Epidermal melanocyte (primary cell): ENCODE data around the gene LGALS1.

ENCODE experiments used
- DNase-seq: peaks from one replicate; pipeline ENCODE4 v3.0.0; 2011; ENCODE audit warnings: low spot score; ENCODE audit not compliant: insufficient read length

The LGALS1 gene

GRCh38 chr22:37661160-37661924, 14.1 kb upstream of the LGALS1 start:
- no peak for DNase-seq

DNA sequence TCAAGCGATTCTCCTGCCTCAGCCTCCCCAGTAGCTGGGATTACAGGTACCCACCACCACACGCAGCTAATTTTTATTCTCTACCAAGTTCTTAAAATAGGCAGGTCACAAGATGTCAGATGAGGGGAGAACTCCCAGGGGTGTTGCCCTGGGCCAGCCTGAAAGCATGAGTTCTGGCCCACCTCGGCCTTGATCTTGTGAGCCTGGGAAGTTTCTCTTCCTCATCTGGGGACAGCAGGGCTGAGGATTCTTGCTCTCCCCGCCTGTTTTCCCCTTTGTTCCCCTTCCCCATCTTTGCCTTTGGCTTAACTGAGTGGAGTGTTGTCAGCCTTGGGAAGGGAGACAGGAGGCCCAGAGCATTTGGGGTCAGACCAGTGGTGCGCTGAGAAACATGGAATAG, 13.4 kb upstream of the LGALS1 start:
- no peak for DNase-seq

- no peak for DNase-seq
Observed at GRCh38 chr22:37663521-37664140, 11.8 kb upstream of the LGALS1 start.

- DNase-seq: peak; percentile 75
Observed at GRCh38 chr22:37664249-37665101, 11.0 kb upstream of the LGALS1 start.

GRCh38 chr22:37665487-37665886, 9.9 kb upstream of the LGALS1 start:
- DNase-seq: no peak

DNA sequence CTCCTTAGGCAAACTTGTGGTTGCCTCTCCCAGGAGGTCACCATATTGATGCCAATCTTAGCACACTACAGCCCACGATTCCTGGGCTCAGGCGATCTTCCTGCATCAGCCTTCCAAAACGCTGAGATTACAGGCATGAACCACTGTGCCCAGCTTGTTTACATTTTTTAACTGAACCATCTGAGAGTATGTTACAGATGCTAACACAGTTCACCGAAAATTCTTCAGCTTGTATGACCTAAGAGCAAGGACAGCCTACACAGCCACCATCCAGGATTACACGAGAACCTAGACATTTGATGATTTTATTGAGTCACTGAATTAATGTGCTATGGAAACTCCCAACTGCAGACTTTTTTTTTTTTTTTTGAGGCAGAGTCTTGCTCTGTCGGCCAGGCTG, 5.8 kb upstream of the LGALS1 start:
- no peak for DNase-seq

DNA sequence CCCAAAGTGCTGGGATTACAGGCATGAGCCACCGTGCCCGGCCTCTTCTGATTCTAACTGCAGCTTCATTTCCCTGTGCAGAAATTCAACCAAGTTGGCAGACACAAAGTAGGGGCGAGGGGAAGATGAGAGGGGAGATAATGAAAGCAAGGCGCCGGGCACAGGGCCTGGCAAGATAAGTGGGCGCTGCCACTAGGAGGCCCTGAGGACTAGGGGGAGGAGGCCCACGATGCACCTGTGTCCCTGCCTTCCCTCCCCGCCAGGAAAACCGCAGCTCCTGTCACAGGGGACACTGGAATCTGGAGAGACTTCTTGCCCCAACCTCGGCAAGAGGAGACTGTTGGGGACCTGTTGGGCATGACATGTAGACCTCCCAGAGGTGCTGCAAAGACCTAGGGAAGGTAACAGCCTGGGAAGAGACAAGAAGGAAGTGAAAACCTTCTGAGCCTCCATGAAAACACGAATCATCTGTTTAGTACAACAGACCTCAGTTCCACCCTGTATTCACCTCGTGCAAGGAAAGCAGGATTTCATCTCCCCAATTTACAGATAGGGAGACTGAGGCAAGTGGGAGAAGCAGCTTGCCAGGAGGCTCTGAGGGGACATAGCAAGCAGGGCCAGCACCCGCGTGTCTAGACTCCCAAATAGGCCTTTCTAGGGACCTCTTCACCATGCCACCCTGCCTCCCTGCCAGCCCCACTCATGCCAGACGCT, 3.1 kb upstream of the LGALS1 start:
- no peak for DNase-seq

DNA sequence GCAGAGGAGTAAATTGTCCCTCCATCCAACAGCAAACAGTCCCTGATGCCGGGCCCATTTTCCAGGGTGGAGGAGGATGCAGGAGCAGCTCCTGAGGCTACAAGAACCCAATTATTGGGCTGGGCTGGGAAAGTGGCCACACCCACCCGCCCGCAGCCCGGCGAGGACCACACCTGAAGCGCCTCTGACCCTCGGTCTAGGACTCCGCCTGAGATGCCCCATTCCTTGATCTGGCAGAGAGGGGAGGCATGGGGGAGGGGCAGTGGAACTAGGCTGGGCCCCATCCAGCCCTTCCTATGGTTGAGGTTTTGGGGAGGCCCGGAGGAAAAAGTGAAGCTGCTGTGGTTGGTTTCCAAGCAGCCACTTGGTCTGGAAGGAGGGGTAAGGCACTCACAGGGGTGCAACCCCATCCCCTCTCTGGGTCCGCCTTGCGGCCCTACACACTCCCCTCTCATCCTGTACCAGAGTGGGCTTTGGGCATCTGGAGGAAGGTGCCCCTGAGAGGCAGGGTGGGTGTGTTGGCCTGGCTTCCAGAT, 2.4 kb upstream of the LGALS1 start:
- DNase-seq: no peak

DNA sequence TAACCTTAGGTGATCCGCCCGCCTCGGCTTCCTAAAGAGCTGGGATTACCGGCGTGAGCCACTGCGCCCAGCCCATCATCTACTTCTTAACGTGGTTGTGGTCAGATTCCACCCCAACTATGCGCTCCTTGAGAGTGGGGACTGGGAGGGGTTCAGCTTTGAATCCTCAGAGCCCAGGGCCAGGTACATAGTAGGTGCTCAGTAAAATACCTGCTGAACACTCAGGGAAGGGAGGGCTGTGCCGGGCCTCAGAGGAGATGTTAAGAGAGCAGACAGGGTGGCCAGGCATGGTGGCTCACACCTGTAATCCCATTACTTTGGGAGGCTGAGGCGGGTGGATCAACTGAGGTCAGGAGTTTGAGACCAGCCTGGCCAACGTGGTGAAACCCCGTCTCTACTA, 1.2 kb upstream of the LGALS1 start:
- DNase-seq: no peak

GRCh38 chr22:37675930-37676735, 697 bp downstream of the LGALS1 start:
- no peak for DNase-seq

DNA sequence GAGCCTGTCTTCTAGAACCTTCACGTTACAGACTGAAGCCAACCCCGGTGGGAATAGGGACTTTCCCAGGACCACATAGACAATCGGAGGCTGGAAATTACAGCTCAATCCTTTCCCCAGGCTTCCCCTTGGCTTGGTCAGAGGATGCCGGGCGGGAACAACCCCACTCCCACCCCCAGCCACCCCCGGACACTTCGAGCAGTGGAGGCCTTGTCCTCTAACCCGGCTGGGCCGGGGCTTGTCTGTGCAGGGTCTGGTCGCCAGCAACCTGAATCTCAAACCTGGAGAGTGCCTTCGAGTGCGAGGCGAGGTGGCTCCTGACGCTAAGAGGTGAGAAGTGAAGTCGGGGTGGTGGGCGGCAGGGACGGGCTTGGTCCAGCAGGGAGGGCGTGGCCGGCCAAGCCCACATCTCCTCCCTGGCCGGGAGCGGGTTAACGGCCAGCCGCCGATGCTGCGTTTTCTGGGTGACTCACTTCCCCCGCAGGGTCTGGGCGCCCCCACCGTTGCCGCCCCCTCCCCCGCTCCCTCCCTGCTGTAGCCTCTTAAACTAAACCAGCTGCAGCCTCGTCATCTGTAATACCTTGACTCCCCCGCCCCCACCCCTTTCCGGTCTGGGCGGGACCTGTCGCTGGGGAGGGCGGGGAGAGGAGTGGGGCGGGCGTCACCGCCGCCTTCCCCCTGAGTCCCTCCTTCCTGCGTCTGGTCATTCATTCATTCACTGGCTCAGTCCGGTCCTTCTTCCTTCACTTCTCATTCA, 1.5 kb downstream of the LGALS1 start:
- DNase-seq: no peak

- no peak for DNase-seq
Observed at GRCh38 chr22:37677493-37677974, 2.1 kb downstream of the LGALS1 start.

DNA sequence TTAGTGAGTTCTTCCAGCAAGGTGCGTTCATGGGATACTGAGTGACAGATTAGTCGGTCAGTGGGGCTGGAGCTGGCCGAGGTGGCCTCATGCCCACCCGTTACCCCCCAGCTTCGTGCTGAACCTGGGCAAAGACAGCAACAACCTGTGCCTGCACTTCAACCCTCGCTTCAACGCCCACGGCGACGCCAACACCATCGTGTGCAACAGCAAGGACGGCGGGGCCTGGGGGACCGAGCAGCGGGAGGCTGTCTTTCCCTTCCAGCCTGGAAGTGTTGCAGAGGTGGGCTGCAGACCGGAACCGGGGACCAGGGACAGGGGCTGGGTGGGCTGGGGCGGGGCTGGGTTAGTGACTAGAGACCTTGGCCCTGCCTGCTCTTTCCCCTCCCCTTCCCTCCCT, 2.9 kb downstream of the LGALS1 start:
- no peak for DNase-seq

DNA sequence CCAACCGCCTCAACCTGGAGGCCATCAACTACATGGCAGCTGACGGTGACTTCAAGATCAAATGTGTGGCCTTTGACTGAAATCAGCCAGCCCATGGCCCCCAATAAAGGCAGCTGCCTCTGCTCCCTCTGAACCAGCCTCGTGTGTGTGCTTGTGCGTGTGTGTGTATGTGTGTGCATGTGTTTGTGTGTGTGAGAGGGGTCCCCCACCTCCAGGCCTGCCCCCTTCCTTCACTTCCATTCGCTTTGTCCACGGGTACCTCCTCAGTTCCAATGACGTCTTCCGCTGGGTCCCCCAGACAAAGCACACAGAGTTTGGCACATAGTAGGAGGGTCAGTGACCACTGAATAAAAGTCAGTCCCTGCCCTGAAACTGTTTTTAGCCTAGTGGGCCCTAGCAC, 4.2 kb downstream of the LGALS1 start:
- DNase-seq: no peak

DNA sequence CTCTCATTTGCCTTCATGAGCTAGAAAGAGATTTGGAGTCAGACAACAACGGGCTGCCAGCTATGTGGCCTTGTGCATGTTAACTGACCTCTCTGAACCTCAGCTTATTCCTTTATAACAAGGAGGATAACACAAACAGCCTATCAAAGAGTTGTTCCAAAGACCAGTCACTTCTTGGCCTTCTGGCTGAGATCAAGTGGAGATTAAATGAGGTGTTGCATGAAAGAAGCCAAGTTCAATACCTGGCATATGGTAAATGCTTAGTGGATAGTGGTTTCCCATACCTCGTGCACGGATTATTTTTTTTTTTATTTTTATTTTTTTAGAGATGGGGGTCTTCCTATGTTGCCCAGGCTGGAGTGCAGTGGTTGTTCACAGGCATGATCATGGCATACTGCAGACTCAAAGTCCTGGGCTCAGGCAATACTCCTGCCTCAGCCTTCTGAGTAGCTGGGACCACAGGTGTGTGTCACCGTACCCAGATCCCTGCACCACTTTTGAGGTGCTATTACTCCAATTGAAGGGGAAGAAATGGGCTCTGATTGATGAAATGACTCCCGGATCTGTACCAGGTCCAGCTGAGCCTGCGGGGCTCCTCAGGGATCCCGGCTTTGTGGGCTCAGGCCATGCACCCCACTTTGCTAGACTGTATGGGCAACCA, 4.9 kb downstream of the LGALS1 start:
- no peak for DNase-seq

DNA sequence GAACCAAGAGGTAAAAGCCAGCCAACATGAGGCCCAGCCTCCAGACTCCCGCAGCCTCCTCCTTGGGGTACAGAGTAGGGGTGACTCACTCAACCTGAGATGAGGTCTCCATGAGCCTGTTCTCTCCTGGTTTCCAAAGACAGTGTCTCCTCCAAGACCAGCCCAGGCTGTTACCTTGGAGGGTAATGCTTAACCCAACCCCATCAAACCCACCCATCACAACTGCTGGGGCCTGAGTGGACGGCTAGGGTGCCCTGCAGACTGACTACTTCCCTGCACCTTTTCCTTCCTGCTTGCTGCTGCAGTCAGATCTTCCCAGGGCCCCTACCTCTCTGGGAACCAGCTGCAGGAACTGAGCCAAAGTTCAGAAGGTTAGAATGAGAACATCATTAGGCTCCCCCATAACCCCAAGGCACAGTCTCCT, 5.6 kb downstream of the LGALS1 start:
- DNase-seq: no peak

GRCh38 chr22:37681556-37682049, 6.2 kb downstream of the LGALS1 start:
- no peak for DNase-seq

DNA sequence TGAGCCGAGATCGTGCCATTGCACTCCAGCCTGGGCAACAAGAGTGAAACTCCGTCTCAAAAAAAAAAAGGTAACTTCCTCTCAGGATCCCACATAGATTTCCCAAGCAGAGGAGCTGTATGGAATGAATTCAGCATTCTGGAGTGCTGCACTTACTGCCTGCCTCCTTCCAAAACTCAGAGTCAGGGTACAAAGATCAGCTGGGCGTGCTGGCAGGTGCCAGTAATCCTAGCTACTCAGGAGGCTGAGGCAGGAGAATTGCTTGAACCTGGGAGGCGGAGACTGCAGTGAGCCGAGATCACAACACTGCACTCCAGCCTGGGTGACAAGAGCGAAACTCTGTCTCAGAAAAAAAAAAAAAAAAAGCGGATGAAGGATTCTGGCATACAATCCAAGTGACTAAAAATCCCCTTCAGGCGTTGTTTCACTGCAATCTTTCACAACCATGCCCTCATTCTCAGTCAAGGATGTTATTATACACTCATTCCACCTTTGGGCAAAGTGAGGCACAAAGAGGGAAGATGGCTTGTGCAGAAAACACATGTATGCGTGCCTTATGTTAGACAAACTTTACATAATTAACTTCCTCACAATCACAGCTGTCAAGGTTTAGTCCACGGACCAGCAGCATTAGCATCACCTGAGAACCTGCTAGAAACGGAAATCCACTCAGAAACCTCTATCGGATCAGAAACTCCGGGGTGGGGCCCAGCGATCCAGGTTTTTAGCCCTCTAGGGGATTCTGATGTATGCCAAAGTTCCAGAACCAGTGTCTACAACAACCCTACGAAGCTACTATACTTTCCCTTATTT, 9.6 kb downstream of the LGALS1 start:
- DNase-seq: no peak
